Activated CD8-positive, alpha-beta memory T cell treated with anti-CD3 and anti-CD28 coated beads, Interleukin-2, amount 50 U/mL, for 48 hours (primary cell): ENCODE data around the gene TMTC1.
"Not testable (repeated sequence)": the region's sequence is repeated elsewhere in the genome, so short reads cannot be mapped to it uniquely, and the experiment has no call there.

Experiments
- DNase-seq: peaks from one replicate; pipeline ENCODE4 v3.0.0-alpha.2; 2020

TMTC1 gene

GRCh38 chr12:29656762-29657538 lies 126.8 kb downstream of the TMTC1 start:
- DNase-seq, result no peak

- no peak for DNase-seq
Observed at GRCh38 chr12:29655861-29656260, 127.9 kb downstream of the TMTC1 start.

DNA sequence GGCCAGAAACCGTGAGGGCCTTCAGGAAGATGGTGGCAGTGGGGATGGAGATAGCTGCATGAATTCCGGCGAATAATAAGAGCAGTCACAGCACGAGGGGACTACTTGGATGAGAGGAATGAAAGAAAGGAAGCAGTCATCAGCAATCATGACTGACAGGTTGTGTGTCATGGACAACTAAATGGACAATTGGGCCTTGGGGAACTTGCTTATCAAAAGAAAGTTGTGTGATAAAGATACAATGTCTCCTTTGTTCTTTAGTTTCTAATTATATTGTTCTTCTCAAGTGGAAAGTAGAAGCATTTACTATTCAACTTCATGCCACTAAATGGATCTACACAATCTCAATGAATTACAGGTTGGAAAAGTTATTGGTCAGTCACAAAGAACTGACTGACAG lies 130.5 kb downstream of the TMTC1 start:
- no peak for DNase-seq

DNA sequence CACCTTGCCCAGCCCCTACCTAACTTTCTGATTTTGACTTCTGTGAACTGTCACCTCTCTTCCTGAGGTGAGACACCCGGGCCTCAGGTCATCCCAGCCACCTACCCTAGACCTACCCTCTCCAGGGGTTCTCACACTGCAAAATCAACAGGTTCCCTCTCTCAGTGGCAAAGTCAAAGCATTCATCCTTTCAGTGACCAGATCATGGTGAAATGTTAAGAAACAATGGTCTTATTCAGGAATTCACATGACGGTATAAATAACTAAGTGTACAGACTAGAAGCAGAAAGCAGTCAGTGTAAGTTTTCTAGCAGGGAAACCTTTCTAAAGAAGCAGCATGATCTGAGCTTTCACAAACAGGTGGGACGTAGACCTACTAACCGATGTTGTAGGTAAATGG lies 133.4 kb downstream of the TMTC1 start:
- DNase-seq, result no peak

- DNase-seq, result no peak
Observed at GRCh38 chr12:29649722-29650121, 134.0 kb downstream of the TMTC1 start.

DNA sequence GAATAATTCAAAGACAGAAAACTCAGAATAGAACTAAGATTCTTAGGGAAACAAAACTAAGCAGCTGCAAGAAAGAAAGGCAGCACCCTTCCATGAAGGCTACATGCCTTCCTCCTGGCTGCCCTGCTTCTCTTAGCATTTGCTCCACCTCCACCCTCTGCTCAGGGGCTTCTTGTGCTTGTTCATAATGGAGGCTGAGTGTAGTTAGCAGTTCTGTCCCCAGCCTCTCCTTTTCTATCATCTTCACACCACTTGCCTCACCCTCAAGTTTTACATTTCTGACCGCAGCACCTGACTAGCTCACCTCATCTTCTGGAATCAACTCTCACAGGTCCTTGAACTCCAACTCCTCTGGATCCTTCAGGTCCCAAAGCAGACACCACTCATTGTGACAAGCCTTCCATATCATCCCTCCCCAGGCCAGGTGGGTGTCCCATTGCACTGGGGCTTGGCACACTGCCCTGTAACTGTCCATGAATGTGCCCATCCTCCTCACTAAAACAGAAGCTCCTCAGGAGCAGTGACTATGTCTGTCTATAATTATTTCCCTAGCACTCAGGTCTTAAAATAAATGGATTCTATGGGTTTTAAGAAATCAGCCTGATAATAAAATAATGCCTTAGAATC lies 139.1 kb downstream of the TMTC1 start:
- DNase-seq, result no peak

- no peak for DNase-seq
Observed at GRCh38 chr12:29640589-29641345, 143.0 kb downstream of the TMTC1 start.

GRCh38 chr12:29639893-29640495 lies 143.7 kb downstream of the TMTC1 start:
- no peak for DNase-seq

- no peak for DNase-seq
Observed at GRCh38 chr12:29638528-29638927, 145.2 kb downstream of the TMTC1 start.

- no peak for DNase-seq
Observed at GRCh38 chr12:29634057-29634456, 149.7 kb downstream of the TMTC1 start.

- not testable (repeated sequence) for DNase-seq
Observed at GRCh38 chr12:29630164-29630563, 153.6 kb downstream of the TMTC1 start.

- DNase-seq, result no peak
Observed at GRCh38 chr12:29627221-29627620, 156.5 kb downstream of the TMTC1 start.

- DNase-seq, result no peak
Observed at GRCh38 chr12:29625359-29625953, 158.3 kb downstream of the TMTC1 start.

- no peak for DNase-seq
Observed at GRCh38 chr12:29622251-29622650, 161.5 kb downstream of the TMTC1 start.

DNA sequence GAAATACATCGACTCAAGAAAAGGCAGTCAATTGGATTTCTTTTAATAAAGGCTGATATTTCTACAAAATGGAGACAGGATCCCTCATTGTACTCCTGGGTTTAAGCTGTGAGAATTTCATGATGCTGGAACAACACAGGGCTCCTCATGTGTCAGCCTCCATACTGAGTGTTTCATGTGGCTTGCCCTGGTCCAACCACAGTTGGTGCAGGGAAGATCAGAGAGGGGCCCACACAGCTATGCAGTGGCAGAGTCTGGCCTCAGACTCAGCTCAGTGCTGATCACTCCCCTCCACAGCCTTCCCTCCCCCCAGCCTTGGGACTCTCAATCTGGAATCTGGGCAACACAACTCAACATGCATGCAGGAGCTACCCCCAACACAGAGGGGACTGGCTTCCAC lies 163.7 kb downstream of the TMTC1 start:
- DNase-seq, result no peak

- no peak for DNase-seq
Observed at GRCh38 chr12:29617407-29617803, 166.3 kb downstream of the TMTC1 start.

- no peak for DNase-seq
Observed at GRCh38 chr12:29616664-29617406, 166.9 kb downstream of the TMTC1 start.

- no peak for DNase-seq
Observed at GRCh38 chr12:29614694-29615325, 168.9 kb downstream of the TMTC1 start.

- no peak for DNase-seq
Observed at GRCh38 chr12:29612912-29613311, 170.8 kb downstream of the TMTC1 start.

DNA sequence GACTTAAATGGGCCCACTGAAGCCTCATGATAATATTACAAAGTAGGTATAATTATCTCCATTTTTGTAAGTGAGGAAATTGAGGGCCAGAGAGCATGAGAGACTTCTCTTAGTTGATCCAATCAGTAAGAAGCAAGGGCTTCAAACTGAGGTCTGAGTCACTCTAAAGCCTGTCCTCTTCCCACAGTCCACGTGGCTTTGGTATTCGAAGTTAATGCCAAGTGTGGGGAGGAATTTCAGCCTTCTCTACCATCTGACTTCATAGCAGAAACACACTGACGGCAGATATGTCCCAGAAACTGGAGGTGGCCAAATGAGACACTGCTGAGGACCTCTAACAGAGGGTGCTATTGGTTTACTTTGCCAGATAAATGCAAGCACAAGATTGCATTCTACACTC lies 171.8 kb downstream of the TMTC1 start:
- DNase-seq, result no peak

DNA sequence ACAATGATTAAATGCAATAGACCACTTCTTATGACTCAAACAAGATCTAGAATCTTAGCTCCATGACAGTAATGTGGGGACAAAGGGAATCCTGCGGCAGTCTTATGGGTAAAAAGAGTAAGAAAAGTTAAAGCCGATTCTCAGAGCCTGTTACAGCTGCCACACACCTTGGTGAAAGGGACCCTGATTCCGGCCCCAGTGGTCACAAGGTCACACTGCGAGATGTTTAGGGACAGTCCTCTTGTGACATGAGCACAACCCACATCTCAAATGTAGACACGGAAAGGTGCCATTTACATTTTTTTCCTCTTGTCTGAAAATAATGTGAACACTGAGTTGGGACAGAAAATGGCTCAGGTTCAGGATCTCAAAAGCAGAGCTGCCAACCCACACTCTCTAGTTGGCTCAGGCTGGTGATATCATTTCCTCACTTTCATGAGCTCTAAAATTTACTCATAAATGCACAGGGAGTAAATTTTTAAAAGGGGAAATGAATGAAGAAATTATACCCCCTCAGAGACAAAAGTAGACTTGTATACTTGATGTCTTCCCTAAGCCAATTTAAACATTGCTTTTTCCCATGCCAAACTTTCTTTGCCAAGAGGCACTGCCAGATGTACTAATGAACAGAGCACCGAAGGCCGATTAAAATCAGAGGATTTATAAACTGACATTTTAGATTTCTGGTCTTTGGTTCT lies 173.1 kb downstream of the TMTC1 start:
- no peak for DNase-seq
